SU-DHL-6 (cell line): ENCODE data around the gene CDH23.

ENCODE experiments used
- CTCF ChIP-seq: fragments of 200-600 bp; sonication (generic); IDR thresholded peaks from one replicate; pipeline ENCODE4 v1.5.1; 2017; ENCODE audit warnings: antibody characterized with exemption, mild to moderate bottlenecking, low read length, moderate library complexity; ENCODE audit not compliant: insufficient read depth, poor library complexity, severe bottlenecking
- EZH2phosphoT487 ChIP-seq: fragments of 200-600 bp; sonication (generic), shearing (Covaris generic); conservative IDR thresholded peaks from 2 replicates; pipeline ENCODE4 v1.6.1; 2018; ENCODE audit warnings: mild to moderate bottlenecking, antibody characterized with exemption, low read length, moderate library complexity, mixed read lengths

DNA sequence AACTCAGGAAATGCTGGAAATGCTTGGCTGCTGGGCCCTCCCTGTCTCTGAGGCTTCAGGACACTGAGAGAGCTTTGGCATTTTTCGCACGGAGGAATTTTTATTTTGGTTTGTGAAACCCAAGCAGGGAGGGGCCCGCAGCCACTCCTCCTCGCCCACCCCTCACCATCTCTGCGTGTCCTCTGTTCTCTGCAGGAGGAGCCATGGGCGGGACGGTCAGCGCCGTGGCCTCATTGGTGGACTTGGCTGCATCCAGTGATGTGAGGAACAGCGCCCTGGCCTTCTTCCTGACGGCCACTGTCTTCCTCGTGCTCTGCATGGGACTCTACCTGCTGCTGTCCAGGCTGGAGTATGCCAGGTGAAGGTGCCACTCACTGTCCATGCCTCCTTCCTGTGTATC is 40.8 kb upstream of the CDH23 start:
- no peak for TF ChIP-seq CTCF
- TF ChIP-seq EZH2phosphoT487: no peak
